Astrocyte of the cerebellum (primary cell): ENCODE results near the gene CCDC146.

Source experiments
- DNase-seq: peaks from one replicate; pipeline ENCODE4 v3.0.0-alpha.2; 2011; ENCODE audit warnings: low read depth
- H3K4me3 ChIP-seq: 2 replicates; pipeline ENCODE4 v1.5.1; 2011; ENCODE audit warnings: mild to moderate bottlenecking, low read depth, low read length, moderate library complexity
- in situ Hi-C: cut with HindIII; loops from 2 replicates; pipeline ENCODE4 v1.10.0; 2017; ENCODE audit warnings: low sequenced_read_pairs
- TF ChIP-seq, protein P1 (sequence below): IDR thresholded peaks from 2 replicates; pipeline ENCODE4 v1.5.1; 2012; ENCODE audit warnings: low read length, low read depth, moderate library complexity, mild to moderate bottlenecking; ENCODE audit errors: missing control alignments

CCDC146 gene

GRCh38 chr7:77188731-77189437 lies 66.5 kb downstream of the CCDC146 start:
- H3K4me3 ChIP-seq, result no peak overlapping the region
- TF ChIP-seq, protein P1, sequence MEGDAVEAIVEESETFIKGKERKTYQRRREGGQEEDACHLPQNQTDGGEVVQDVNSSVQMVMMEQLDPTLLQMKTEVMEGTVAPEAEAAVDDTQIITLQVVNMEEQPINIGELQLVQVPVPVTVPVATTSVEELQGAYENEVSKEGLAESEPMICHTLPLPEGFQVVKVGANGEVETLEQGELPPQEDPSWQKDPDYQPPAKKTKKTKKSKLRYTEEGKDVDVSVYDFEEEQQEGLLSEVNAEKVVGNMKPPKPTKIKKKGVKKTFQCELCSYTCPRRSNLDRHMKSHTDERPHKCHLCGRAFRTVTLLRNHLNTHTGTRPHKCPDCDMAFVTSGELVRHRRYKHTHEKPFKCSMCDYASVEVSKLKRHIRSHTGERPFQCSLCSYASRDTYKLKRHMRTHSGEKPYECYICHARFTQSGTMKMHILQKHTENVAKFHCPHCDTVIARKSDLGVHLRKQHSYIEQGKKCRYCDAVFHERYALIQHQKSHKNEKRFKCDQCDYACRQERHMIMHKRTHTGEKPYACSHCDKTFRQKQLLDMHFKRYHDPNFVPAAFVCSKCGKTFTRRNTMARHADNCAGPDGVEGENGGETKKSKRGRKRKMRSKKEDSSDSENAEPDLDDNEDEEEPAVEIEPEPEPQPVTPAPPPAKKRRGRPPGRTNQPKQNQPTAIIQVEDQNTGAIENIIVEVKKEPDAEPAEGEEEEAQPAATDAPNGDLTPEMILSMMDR, result no peak
- in situ Hi-C loops, result no loop called here
- DNase-seq, result no peak

- TF ChIP-seq, protein P1, result no peak
- in situ Hi-C loops, result no loop called here
- H3K4me3 ChIP-seq, result no peak overlapping the region
- DNase-seq, result no peak
Measured at GRCh38 chr7:77197141-77197540, 74.7 kb downstream of the CCDC146 start.

DNA sequence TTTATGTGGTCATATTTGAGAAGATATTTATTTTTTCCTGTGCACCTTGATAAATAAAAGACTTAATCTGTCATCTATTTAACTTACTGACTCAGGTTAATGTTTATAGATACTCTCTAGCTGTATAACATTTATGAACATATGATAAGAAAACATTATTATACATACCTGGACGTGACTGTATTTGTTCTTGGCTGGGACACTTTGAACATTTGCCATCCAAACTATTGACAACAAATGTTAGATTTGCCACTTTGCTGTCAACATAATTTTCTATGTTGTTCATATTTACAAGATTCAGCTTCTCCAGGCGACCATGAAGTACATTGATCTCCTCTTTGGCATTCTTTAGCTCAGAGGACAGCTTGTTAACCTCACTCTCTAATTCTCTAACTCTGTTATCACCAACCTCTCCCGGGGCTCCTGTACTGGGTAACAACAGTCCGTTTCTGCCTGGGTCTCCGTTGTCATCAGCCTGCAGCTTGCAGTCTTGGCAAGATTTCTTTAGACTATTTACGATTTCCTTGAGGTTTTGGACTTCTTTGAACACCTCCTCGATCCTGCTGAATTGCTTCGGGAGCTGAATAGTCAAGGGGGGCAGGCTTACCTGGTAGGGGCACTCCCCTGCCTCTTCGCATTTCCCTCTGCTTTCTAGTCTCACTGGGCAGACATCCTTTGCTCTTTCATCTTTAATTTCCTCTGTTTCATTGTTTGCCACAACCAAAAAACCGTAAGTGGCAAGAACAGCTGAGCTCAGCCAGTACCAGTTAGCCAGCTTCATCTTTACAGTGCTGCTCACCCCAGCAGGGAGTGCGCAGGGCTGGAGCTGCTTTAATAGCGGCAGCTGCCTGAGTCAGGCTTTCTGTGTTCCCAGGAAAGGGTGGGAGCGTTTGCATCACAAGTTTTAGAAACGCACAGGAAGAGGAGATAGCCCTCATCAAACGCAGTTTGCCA lies 76.9 kb downstream of the CCDC146 start, which contains the start of gene FGL2:
TSS of gene FGL2 (minus strand) at position 807 of the 954 bp plus-strand sequence. CDS start at position 781, 26 bp downstream.
- H3K4me3 ChIP-seq, result peak within 1 kb of the TSS; percentile 31
- TF ChIP-seq, protein P1, result no peak
- in situ Hi-C loops, result no loop called here
- peak; percentile 34 for DNase-seq

DNA sequence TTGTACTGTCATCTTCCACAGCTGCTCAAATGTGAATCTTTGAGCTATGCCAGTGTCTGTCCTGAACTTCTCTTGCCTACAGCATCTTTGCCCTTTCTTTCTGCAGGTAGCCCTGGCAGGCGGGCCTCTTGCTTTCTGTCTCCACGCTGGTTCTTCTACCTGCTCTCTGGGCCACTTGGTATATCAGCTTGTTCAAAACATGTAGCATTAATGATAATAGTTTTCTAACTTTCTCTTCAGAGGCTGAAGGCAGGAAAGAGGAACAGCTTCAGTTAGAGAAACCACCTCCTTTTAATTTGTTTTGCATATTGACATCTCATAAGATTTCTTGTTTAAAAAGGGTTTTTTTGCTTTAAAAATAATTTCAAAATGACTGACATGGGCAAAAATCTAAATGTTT lies 78.1 kb downstream of the CCDC146 start:
- in situ Hi-C loops, result no loop called here
- DNase-seq, result no peak
- H3K4me3 ChIP-seq, result no peak overlapping the region

GRCh38 chr7:77202481-77202976 lies 80.1 kb downstream of the CCDC146 start:
- TF ChIP-seq, protein P1, result no peak
- no peak overlapping the region for H3K4me3 ChIP-seq
- in situ Hi-C loops, result no loop called here
- DNase-seq, result no peak

More for the DNA sequence above, 78.1 kb downstream of the CCDC146 start:
- TF ChIP-seq, protein P1, result no peak

DNA sequence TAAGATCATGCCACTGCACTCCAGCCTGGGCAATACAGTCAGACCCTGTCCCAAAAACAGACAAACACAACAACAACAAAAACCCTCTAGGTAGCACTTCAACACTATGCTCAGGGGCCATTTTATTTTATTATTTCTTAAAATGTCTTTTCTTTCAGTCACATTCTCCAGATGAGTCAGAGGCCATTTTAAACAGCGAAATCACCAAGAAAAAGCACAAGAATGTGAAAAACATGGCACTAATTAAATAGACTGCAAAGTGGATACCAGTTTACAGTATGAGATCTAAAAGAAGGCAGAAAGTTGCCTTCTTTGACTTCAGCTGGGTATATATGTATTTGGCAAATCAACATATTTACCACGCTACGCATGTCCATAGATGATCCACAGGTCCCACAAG lies 83.3 kb downstream of the CCDC146 start:
- no peak overlapping the region for H3K4me3 ChIP-seq
- no peak for DNase-seq
- TF ChIP-seq, protein P1, result no peak
- in situ Hi-C loops, result no loop called here
